Ishikawa (cell line): ENCODE results near the gene IGSF9.

ENCODE experiments used
- CEBPB ChIP-seq: IDR thresholded peaks from 2 replicates; pipeline ENCODE4 v1.6.1; 2012
- CREB1 ChIP-seq: IDR thresholded peaks from 2 replicates; pipeline ENCODE4 v1.6.1; 2012; ENCODE audit warnings: low read depth
- EGR1 ChIP-seq: IDR thresholded peaks from 2 replicates; pipeline ENCODE4 v1.6.1; 2012
- EP300 ChIP-seq: IDR thresholded peaks from 2 replicates; pipeline ENCODE4 v1.6.1; 2012; ENCODE audit warnings: borderline replicate concordance
- FOXM1 ChIP-seq: IDR thresholded peaks from 2 replicates; pipeline ENCODE4 v1.6.1; 2012; ENCODE audit warnings: low read depth, borderline replicate concordance
- MAX ChIP-seq: IDR thresholded peaks from 2 replicates; pipeline ENCODE4 v1.6.1; 2012
- NFIC ChIP-seq: IDR thresholded peaks from 2 replicates; pipeline ENCODE4 v1.6.1; 2012
- RAD21 ChIP-seq: IDR thresholded peaks from 2 replicates; pipeline ENCODE4 v1.6.1; 2012; ENCODE audit warnings: low read depth
- REST ChIP-seq: IDR thresholded peaks from 2 replicates; pipeline ENCODE4 v1.6.1; 2012; ENCODE audit warnings: low read depth, mild to moderate bottlenecking
- TCF12 ChIP-seq: IDR thresholded peaks from 2 replicates; pipeline ENCODE4 v1.6.1; 2012; ENCODE audit warnings: low read depth
- TEAD4 ChIP-seq: IDR thresholded peaks from 2 replicates; pipeline ENCODE4 v1.6.1; 2012
- YY1 ChIP-seq: IDR thresholded peaks from 2 replicates; pipeline ENCODE4 v1.6.1; 2012; ENCODE audit warnings: low read depth
- ZBTB7A ChIP-seq: IDR thresholded peaks from 2 replicates; pipeline ENCODE4 v1.6.1; 2012; ENCODE audit warnings: low read depth

Gene IGSF9

GRCh38 chr1:159946242-159947187 lies 1.1 kb upstream of the IGSF9 start:
- TF ChIP-seq NFIC (no peak), CREB1 (no peak), MAX (no peak), TEAD4 (no peak), FOXM1 (no peak), REST (peak; percentile 60)

- TF ChIP-seq YY1, result no peak
- no peak for TF ChIP-seq CEBPB
- no peak for TF ChIP-seq ZBTB7A
- TF ChIP-seq TEAD4, result no peak
- TF ChIP-seq MAX, result no peak
- no peak for TF ChIP-seq EP300
- TF ChIP-seq FOXM1, result no peak
- TF ChIP-seq REST, result no peak
- TF ChIP-seq NFIC, result no peak
- TF ChIP-seq EGR1, result no peak
- no peak for TF ChIP-seq RAD21
Observed at GRCh38 chr1:159944623-159945455, 574 bp downstream of the IGSF9 start.

GRCh38 chr1:159943908-159944622 lies 1.3 kb downstream of the IGSF9 start:
- no peak for TF ChIP-seq REST
- no peak for TF ChIP-seq TCF12
- TF ChIP-seq CREB1, result no peak
- no peak for TF ChIP-seq MAX
- no peak for TF ChIP-seq EGR1

GRCh38 chr1:159943278-159943640 lies 2.2 kb downstream of the IGSF9 start:
- TF ChIP-seq EGR1, result no peak
- TF ChIP-seq MAX, result no peak
- TF ChIP-seq ZBTB7A, result no peak
- no peak for TF ChIP-seq CREB1
